SKM-1 treated with dmso at 0.1 percent for 144 hours (cell line): ENCODE results near the gene PAPSS2.
"Not testable (repeated sequence)": the region's sequence is repeated elsewhere in the genome, so short reads cannot be mapped to it uniquely, and the experiment has no call there.

Experiments
- DNase-seq: peaks from one replicate; lab custom pipeline; 2025; ENCODE audit not compliant: unreplicated experiment; lab: John Stamatoyannopoulos, UW

Gene PAPSS2

GRCh38 chr10:87742992-87743610 lies 83.4 kb downstream of the PAPSS2 start:
- peak; percentile 28 for DNase-seq

- no peak for DNase-seq
Observed at GRCh38 chr10:87744606-87745005, 84.9 kb downstream of the PAPSS2 start.

- no peak for DNase-seq
Observed at GRCh38 chr10:87746911-87747310, 87.2 kb downstream of the PAPSS2 start.

- DNase-seq: not testable (repeated sequence)
Observed at GRCh38 chr10:87748244-87748643, 88.6 kb downstream of the PAPSS2 start.

- DNase-seq: no peak
Observed at GRCh38 chr10:87750001-87750671, 90.5 kb downstream of the PAPSS2 start.

GRCh38 chr10:87750817-87751216 lies 91.1 kb downstream of the PAPSS2 start:
- no peak for DNase-seq

- no peak for DNase-seq
Observed at GRCh38 chr10:87751274-87751673, 91.6 kb downstream of the PAPSS2 start.

- no peak for DNase-seq
Observed at GRCh38 chr10:87752566-87752965, 92.9 kb downstream of the PAPSS2 start.

- DNase-seq: no peak
Observed at GRCh38 chr10:87753995-87754866, 94.6 kb downstream of the PAPSS2 start.

- DNase-seq: no peak
Observed at GRCh38 chr10:87757685-87758084, 98.0 kb downstream of the PAPSS2 start.

- no peak for DNase-seq
Observed at GRCh38 chr10:87759551-87759950, 99.9 kb downstream of the PAPSS2 start.

- DNase-seq: peak; percentile 62
Observed at GRCh38 chr10:87760195-87760905, 100.7 kb downstream of the PAPSS2 start.

GRCh38 chr10:87761153-87761552 lies 101.5 kb downstream of the PAPSS2 start:
- DNase-seq: no peak

GRCh38 chr10:87761892-87762291 lies 102.2 kb downstream of the PAPSS2 start:
- no peak for DNase-seq

- no peak for DNase-seq
Observed at GRCh38 chr10:87763086-87763861, 103.6 kb downstream of the PAPSS2 start.

- DNase-seq: no peak
Observed at GRCh38 chr10:87764072-87764934, 104.6 kb downstream of the PAPSS2 start.

GRCh38 chr10:87765666-87766376 lies 106.1 kb downstream of the PAPSS2 start:
- no peak for DNase-seq

- no peak for DNase-seq
Observed at GRCh38 chr10:87767253-87767652, 107.6 kb downstream of the PAPSS2 start.
